Transverse colon (tissue), 4 donors: ENCODE measurements around the gene CD6. TPM values are rescaled to one million over a fixed set of nuclear protein-coding genes. Genes with fewer than 3 reads are reported as not detected.

Experiments
- DNase-seq: peaks from one replicate; pipeline ENCODE4 v3.0.0-alpha.2; 2019
- H3K27ac ChIP-seq, 4 donors: fragments of 200-600 bp; sonication (generic); 2 replicates each; pipeline ENCODE4 v1.5.1; 2016 to 2018; ENCODE audit warnings: inconsistent platforms in 4 of 4
- H3K27me3 ChIP-seq: fragments of 200-600 bp; sonication (generic); 2 replicates; pipeline ENCODE4 v1.5.1; 2017; ENCODE audit warnings: inconsistent platforms
- H3K36me3 ChIP-seq, 4 donors: fragments of 200-600 bp; sonication (generic); 2 replicates each; pipeline ENCODE4 v1.5.1; 2017 to 2019; ENCODE audit warnings: inconsistent platforms in 4 of 4
- H3K4me1 ChIP-seq, 4 donors: fragments of 200-600 bp; sonication (generic); 2 replicates each; pipeline ENCODE4 v1.5.1; 2017 to 2020; ENCODE audit warnings: inconsistent platforms in 4 of 4
- H3K4me3 ChIP-seq, 4 donors: fragments of 200-600 bp; sonication (generic); 1 replicate in 1 of 4; 2 replicates in 3 of 4; pipeline versions ENCODE4 v1.5.1 to v1.6.1; 2017 to 2019; ENCODE audit warnings: inconsistent platforms in 4 of 4
- H3K9me3 ChIP-seq, 2 donors: fragments of 200-600 bp; sonication (generic); 2 replicates each; pipeline ENCODE4 v1.5.1; 2017 to 2019; ENCODE audit warnings: inconsistent platforms in 2 of 2
- CTCF ChIP-seq, 5 experiments: fragments of 200-600 bp in 3 of 5; fragments of 450-650 bp in 2 of 5; sonication (generic) in 3 of 5; IDR thresholded peaks; 1 replicate in 2 of 5; 2 replicates in 3 of 5; pipeline ENCODE4 v1.5.1; 2016 to 2017; ENCODE audit warnings: antibody characterized with exemption in 5 of 5, inconsistent platforms in 3 of 5, mild to moderate bottlenecking in 2 of 5, moderate library complexity in 1 of 5
- EP300 ChIP-seq: sonication (generic); formaldehyde crosslinking; IDR thresholded peaks from one replicate; pipeline ENCODE4 v1.6.1; 2017; ENCODE audit warnings: antibody characterized with exemption, low read depth
- POLR2A ChIP-seq: fragments of 450-650 bp; IDR thresholded peaks from one replicate; pipeline ENCODE4 v1.6.1; 2016; ENCODE audit warnings: antibody characterized with exemption, mild to moderate bottlenecking, moderate library complexity
- POLR2AphosphoS5 ChIP-seq, 3 donors: sonication (generic); formaldehyde crosslinking; IDR thresholded peaks; one replicate each; pipeline ENCODE4 v1.6.1; 2016; ENCODE audit warnings: antibody characterized with exemption in 3 of 3
- WGBS, 2 donors: methylation state at CpG; one replicate each; pipeline ENCODE4 v1.1.5; 2018; ENCODE audit warnings: low coverage in 1 of 2; 5-methylcytosine and 5-hydroxymethylcytosine counted together
- in situ Hi-C, 4 donors: fragments of 200-750 bp; cut with MboI; loops; one replicate each; pipeline versions ENCODE4 v1.15.0 to v1.15.1; 2017; ENCODE audit warnings: low sequenced_read_pairs in 3 of 4, low pct_ligation_motif_present in 1 of 4, low pct_unique_long_range_greater_than_20kb in 1 of 4
- intact Hi-C: fragments of 100-400 bp; cut with DNase I; formaldehyde crosslinking; loops from one replicate; pipeline ENCODE4 v1.15.1; 2023; ENCODE audit warnings: low total_unique reads
- total RNA-seq, 4 donors: library from RNA; depleted of rRNA; stranded (reverse); fragments of >200 nt; gene quantifications; one replicate each; pipeline ENCODE4 v1.1.0, GENCODE V29; 2016

The CD6 gene
- total RNA-seq, 4 donors from 2014 or later, result 1.9 to 4.3 (median 3.0) TPM; not detected in 1

- no peaks in the 10 kb centered on the region for H3K36me3 ChIP-seq
- H3K4me3 ChIP-seq, result no peak overlapping the region
- H3K9me3 ChIP-seq, result no peaks in the 10 kb centered on the region
- no peaks in the 10 kb centered on the region for H3K27me3 ChIP-seq
- H3K4me1 ChIP-seq, result no peaks in the 10 kb centered on the region
- no peak overlapping the region for H3K27ac ChIP-seq
- no peak for DNase-seq
- intact Hi-C loops (no loop called here), in situ Hi-C loops (no loop called here)
- WGBS, 2 donors, result 94 to 97% methylated on average over 8 of the region's 8 CpGs
- no peak for TF ChIP-seq CTCF (IDR thresholded peaks at IDR 0.05)
- no peak for TF ChIP-seq POLR2AphosphoS5 (IDR thresholded peaks at IDR 0.05)
- no peak for TF ChIP-seq POLR2A
- TF ChIP-seq EP300, result no peak
These were observed 84.3 kb downstream of the CD6 start for GRCh38 chr11:61055776-61056175.

DNA sequence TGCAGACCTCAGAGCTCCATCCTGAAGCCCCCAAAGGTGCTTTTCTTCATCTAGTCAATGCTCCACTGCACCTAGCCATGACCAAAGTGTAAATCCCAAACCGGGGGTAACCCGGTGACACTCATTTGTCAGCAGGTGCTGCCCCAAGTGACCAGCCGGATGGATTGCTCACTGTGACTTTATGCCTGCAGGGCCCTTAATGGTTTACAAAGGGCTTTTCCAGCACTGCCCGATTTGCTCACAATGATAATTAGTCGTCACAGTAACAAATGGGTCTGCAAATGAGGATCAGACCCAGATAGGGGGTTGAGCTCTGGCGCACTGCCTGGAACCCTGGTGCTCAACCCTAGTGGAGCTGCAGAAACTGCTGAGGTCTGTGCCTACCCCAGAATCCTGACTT lies 85.1 kb downstream of the CD6 start:
- no peaks in the 10 kb centered on the region for H3K9me3 ChIP-seq
- no peaks in the 10 kb centered on the region for H3K4me1 ChIP-seq
- TF ChIP-seq CTCF (IDR thresholded peaks at IDR 0.05) (no peak), POLR2A (no peak), EP300 (no peak), POLR2AphosphoS5 (IDR thresholded peaks at IDR 0.05) (no peak)
- WGBS, 2 donors, result 78% methylated on average over 6 of the region's 6 CpGs; no CpG with 5 or more reads in 1 of the 2 donors
- no peaks in the 10 kb centered on the region for H3K27me3 ChIP-seq
- intact Hi-C loops (no loop called here), in situ Hi-C loops (no loop called here)
- no peak for DNase-seq
- no peak overlapping the region for H3K4me3 ChIP-seq
- no peaks in the 10 kb centered on the region for H3K36me3 ChIP-seq
- H3K27ac ChIP-seq, result no peak overlapping the region

DNA sequence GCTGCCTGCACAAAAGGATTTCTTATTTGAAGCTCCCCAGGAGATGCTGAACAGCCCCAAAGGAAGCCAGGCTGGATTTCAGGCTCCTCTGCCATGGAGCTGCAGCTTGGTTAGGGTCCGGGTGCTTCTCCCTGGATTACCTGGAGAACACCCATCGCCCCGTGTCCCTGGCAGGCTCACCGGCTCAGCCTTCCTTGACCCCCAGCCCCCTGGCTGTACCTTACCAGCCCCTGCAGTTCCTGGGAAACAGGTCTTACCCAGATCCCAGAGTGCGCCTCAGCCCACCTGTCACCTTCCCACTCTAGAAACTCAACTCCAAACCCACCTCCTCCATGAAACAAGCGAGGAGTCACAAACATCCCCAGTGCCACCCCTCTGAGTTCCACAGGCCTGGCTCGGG lies 85.5 kb downstream of the CD6 start:
- Histone ChIP-seq H3K36me3 (no peaks in the 10 kb centered on the region), H3K4me1 (no peaks in the 10 kb centered on the region), H3K27ac (no peak overlapping the region), H3K9me3 (no peaks in the 10 kb centered on the region), H3K4me3 (no peak overlapping the region), H3K27me3 (no peaks in the 10 kb centered on the region)
- WGBS, 2 donors, result 79% methylated on average over 7 of the region's 7 CpGs; no CpG with 5 or more reads in 1 of the 2 donors
- in situ Hi-C loops (no loop called here), intact Hi-C loops (no loop called here)
- TF ChIP-seq POLR2A (no peak), CTCF (IDR thresholded peaks at IDR 0.05) (no peak)
- no peak for DNase-seq

DNA sequence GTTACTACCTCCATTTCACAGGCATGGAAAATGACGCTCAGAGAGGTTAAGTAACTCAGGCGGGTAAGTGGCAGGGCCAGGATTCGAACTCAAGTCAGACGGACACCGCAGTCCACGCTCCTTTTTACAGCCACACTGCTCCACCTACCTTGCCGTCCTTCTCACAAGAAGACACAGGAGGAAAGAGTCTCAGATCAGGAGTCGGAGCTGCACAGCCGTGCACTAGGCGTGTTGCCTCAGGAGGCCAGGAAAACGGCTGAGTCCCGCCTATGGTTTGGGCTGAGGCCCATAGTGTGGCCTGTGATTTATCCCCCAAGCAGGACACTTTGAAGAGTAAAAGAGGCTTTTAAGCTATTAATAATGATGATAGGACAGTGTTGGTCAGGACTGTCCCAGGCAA lies 86.1 kb downstream of the CD6 start:
- H3K36me3 ChIP-seq, result no peaks in the 10 kb centered on the region
- no peak for TF ChIP-seq POLR2A
- TF ChIP-seq EP300, result no peak
- TF ChIP-seq POLR2AphosphoS5 (IDR thresholded peaks at IDR 0.05), result no peak
- no peak for TF ChIP-seq CTCF (IDR thresholded peaks at IDR 0.05)
- no peak for DNase-seq
- no peaks in the 10 kb centered on the region for H3K9me3 ChIP-seq
- 82% methylated on average over 12 of the region's 12 CpGs; no CpG with 5 or more reads in 1 of the 2 donors for WGBS, 2 donors
- H3K27ac ChIP-seq, result no peak overlapping the region
- no peaks in the 10 kb centered on the region for H3K4me1 ChIP-seq
- in situ Hi-C loops (no loop called here), intact Hi-C loops (no loop called here)
- no peaks in the 10 kb centered on the region for H3K27me3 ChIP-seq
- H3K4me3 ChIP-seq, result no peak overlapping the region
